Endothelial cell of umbilical vein (primary cell): ENCODE measurements around the gene CDH22. TPM values are rescaled to one million over a fixed set of nuclear protein-coding genes. Genes with fewer than 3 reads are reported as not detected.

ENCODE experiments used
- BruUV-seq: library from RNA; stranded (reverse); fragments of 400-500 nt; replicated peaks from 2 replicates; lab custom pipeline; 2021; lab: Mats Ljungman, UMichigan
- CTCF ChIA-PET: fragments of 300-600, 350-600 bp; sonication (Branson Sonifier 250); formaldehyde crosslinking; loops from one replicate; lab custom pipeline; 2021; ENCODE audit warnings: antibody characterized with exemption, inconsistent platforms; lab: Charles Lee
- POLR2A ChIA-PET: fragments of 300-600, 350-600 bp; sonication (Branson Sonifier 250); formaldehyde crosslinking; loops from one replicate; lab custom pipeline; 2021; ENCODE audit warnings: antibody characterized with exemption, inconsistent platforms; lab: Charles Lee
- DNase-seq: peaks from one replicate; pipeline ENCODE4 v3.0.0-alpha.2; 2011; ENCODE audit warnings: low read depth, low spot score
- FAIRE-seq: peaks from 2 replicates; lab custom pipeline; 2011; peaks lifted over from hg19 to GRCh38; lab: Jason Lieb, UNC
- H2AFZ ChIP-seq: 2 replicates; pipeline ENCODE4 v1.6.0; 2012; ENCODE audit warnings: low read depth, low read length, control low read depth, inconsistent platforms
- H3K27ac ChIP-seq: 2 replicates; pipeline ENCODE4 v1.5.1; 2011; ENCODE audit warnings: low read depth, mild to moderate bottlenecking, control low read depth, low read length, moderate library complexity; ENCODE audit not compliant: insufficient read depth
- H3K27me3 ChIP-seq, 2 experiments: 2 replicates each; pipeline versions ENCODE4 v1.6.0 to v1.6.1; 2011; ENCODE audit warnings: low read length in 2 of 2, mixed read lengths in 1 of 2; ENCODE audit not compliant: control insufficient read depth in 2 of 2, insufficient read depth in 2 of 2
- H3K36me3 ChIP-seq, 2 experiments: 2 replicates in 1 of 2; 3 replicates in 1 of 2; pipeline ENCODE4 v1.5.1; 2011; ENCODE audit warnings: low read length in 2 of 2, mild to moderate bottlenecking in 1 of 2, moderate library complexity in 1 of 2; ENCODE audit not compliant: control insufficient read depth in 2 of 2, insufficient read depth in 2 of 2; ENCODE audit errors: extremely low read depth in 1 of 2
- H3K4me1 ChIP-seq: 3 replicates; pipeline ENCODE4 v1.5.1; 2011; ENCODE audit warnings: mild to moderate bottlenecking, low read length; ENCODE audit not compliant: control insufficient read depth, insufficient read depth; ENCODE audit errors: extremely low read depth
- H3K4me2 ChIP-seq: 2 replicates; pipeline ENCODE4 v1.6.1; 2011; ENCODE audit warnings: low read length, control low read depth, mixed read lengths; ENCODE audit not compliant: insufficient read depth
- H3K4me3 ChIP-seq, 3 experiments: fragments of 200-600 bp in 1 of 3; sonication (generic), shearing (Covaris generic) in 1 of 3; replicated peaks in 1 of 3; 2 replicates each; pipeline ENCODE4 v1.5.1; 2011 to 2016; ENCODE audit warnings: control low read depth in 3 of 3, low read length in 3 of 3, mild to moderate bottlenecking in 2 of 3, inconsistent platforms in 1 of 3, low read depth in 1 of 3, moderate library complexity in 1 of 3; ENCODE audit not compliant: insufficient read depth in 1 of 3
- H3K79me2 ChIP-seq: 2 replicates; pipeline ENCODE4 v1.6.0; 2012; ENCODE audit warnings: low read length, inconsistent platforms; ENCODE audit not compliant: control insufficient read depth, insufficient read depth
- H3K9ac ChIP-seq: replicated peaks from 2 replicates; pipeline ENCODE3; 2011; ENCODE audit warnings: low read length, control low read depth; ENCODE audit not compliant: insufficient read depth; ENCODE audit errors: extremely low read depth
- H3K9me1 ChIP-seq: replicated peaks from 3 replicates; pipeline ENCODE4 v1.6.0; 2011; ENCODE audit warnings: mild to moderate bottlenecking, low read length; ENCODE audit not compliant: control insufficient read depth, insufficient read depth; ENCODE audit errors: extremely low read depth
- H3K9me3 ChIP-seq: replicated peaks from 2 replicates; pipeline ENCODE4 v1.5.1; 2012; ENCODE audit warnings: low read length, inconsistent platforms; ENCODE audit not compliant: control insufficient read depth, insufficient read depth
- H4K20me1 ChIP-seq: replicated peaks from 2 replicates; pipeline ENCODE3; 2011; ENCODE audit warnings: mild to moderate bottlenecking, low read length; ENCODE audit not compliant: control insufficient read depth, insufficient read depth; ENCODE audit errors: extremely low read depth
- CTCF ChIP-seq, 2 donors: IDR thresholded peaks; 1 replicate in 1 of 2; 2 replicates in 1 of 2; pipeline ENCODE4 v1.5.1; 2011; ENCODE audit warnings: low read length in 2 of 2, mild to moderate bottlenecking in 2 of 2, moderate library complexity in 2 of 2, control low read depth in 1 of 2, inconsistent platforms in 1 of 2, low read depth in 1 of 2; ENCODE audit not compliant: insufficient read depth in 1 of 2; ENCODE audit errors: extremely low read depth in 1 of 2
- EZH2 ChIP-seq: IDR thresholded peaks from 2 replicates; pipeline ENCODE4 v1.6.1; 2012; ENCODE audit warnings: borderline replicate concordance, low read depth, mild to moderate bottlenecking, moderate library complexity, low read length, inconsistent platforms; ENCODE audit not compliant: severe bottlenecking
- FOS ChIP-seq: IDR thresholded peaks from 2 replicates; pipeline ENCODE4 v1.6.1; 2011; ENCODE audit warnings: mild to moderate bottlenecking, low read length, moderate library complexity, borderline replicate concordance; ENCODE audit not compliant: insufficient read depth
- GATA2 ChIP-seq: IDR thresholded peaks from 2 replicates; pipeline ENCODE4 v1.7.0; 2011; ENCODE audit warnings: low read depth, mild to moderate bottlenecking, moderate library complexity, mixed read lengths, low read length; ENCODE audit not compliant: insufficient read length, insufficient read depth
- JUN ChIP-seq: IDR thresholded peaks from 2 replicates; pipeline ENCODE4 v1.6.1; 2011; ENCODE audit warnings: borderline replicate concordance, low read depth; ENCODE audit not compliant: insufficient read length, insufficient read depth
- MAX ChIP-seq: IDR thresholded peaks from 2 replicates; pipeline ENCODE4 v1.6.1; 2011; ENCODE audit not compliant: insufficient read depth, insufficient read length
- MYC ChIP-seq: IDR thresholded peaks from one replicate; pipeline ENCODE4 v1.6.1; 2011; ENCODE audit warnings: mild to moderate bottlenecking, low read depth, low read length
- POLR2A ChIP-seq: IDR thresholded peaks from 2 replicates; pipeline ENCODE4 v1.6.1; 2012; ENCODE audit warnings: low read depth, mild to moderate bottlenecking, control low read depth, low read length
- POLR2AphosphoS5 ChIP-seq: IDR thresholded peaks from 2 replicates; pipeline ENCODE4 v1.6.1; 2012; ENCODE audit warnings: low read depth, mild to moderate bottlenecking, control low read depth, low read length, moderate library complexity; ENCODE audit not compliant: insufficient read depth
- dilution Hi-C: fragments of 300-500 bp; cut with MboI; formaldehyde crosslinking; loops from one replicate; pipeline ENCODE4 v1.15.0; 2019; ENCODE audit warnings: low sequenced_read_pairs; ENCODE audit not compliant: extremely low pct_ligation_motif_present
- intact Hi-C: fragments of 100-400 bp; cut with micrococcal nuclease; formaldehyde crosslinking; loops from one replicate; pipeline ENCODE4 v1.10.0; 2022
- polyA plus RNA-seq, 4 experiments: library from polyadenylated mRNA; depleted of rRNA in 3 of 4; stranded (reverse) in 3 of 4; unstranded in 1 of 4; fragments of >200 nt; gene quantifications; 2 replicates each; pipeline versions ENCODE4 v1.2.1 to v1.2.3, GENCODE V29; 2011 to 2012; ENCODE audit warnings: missing spikeins in 1 of 4
- total RNA-seq: library from RNA; stranded (reverse); gene quantifications from 2 replicates; pipeline ENCODE4 v1.2.3, GENCODE V29; 2021

CDH22 gene
- total and polyA plus RNA-seq, 2 donors (not counting 3 experiments of a cell fraction or from before 2014, with no cell fraction given) = not detected

- intact Hi-C loops = no loop called here
- dilution Hi-C loops = no loop called here
- H3K27me3 ChIP-seq = no peaks in the 10 kb centered on the region
- ChIA-PET POLR2A (no interaction called here), CTCF (interaction anchor here (1.3 to 1.6 kb wide), 2 partner anchors 9 to 166 kb away, joined by 4 to 5 read pairs; no protein-coding TSS in a partner anchor)
- no peak for TF ChIP-seq CTCF (IDR thresholded peaks at IDR 0.05; ENCODE audit: extremely low read depth in 1 of 2, insufficient read depth in 1 of 2, low read depth in 1 of 2, low read length in 2 of 2)
- TF ChIP-seq JUN = no peak
- no peak for TF ChIP-seq EZH2
- TF ChIP-seq POLR2A = no peak
- TF ChIP-seq MAX = no peak
- TF ChIP-seq POLR2AphosphoS5 = no peak
- no peak for TF ChIP-seq MYC
- no peak for TF ChIP-seq GATA2
- no peak for TF ChIP-seq FOS
- DNase-seq (no peak), FAIRE-seq (no peak)
- H2AFZ ChIP-seq = no peak overlapping the region
- no peaks in the 10 kb centered on the region for H3K4me1 ChIP-seq
- no peaks in the 10 kb centered on the region for H3K9me3 ChIP-seq
- no peak overlapping the region for H3K27ac ChIP-seq
- no peaks in the 10 kb centered on the region for H3K9me1 ChIP-seq
- H4K20me1 ChIP-seq = no peaks in the 10 kb centered on the region
- no peak overlapping the region for H3K9ac ChIP-seq
- BruUV-seq = no TSS peak
- H3K79me2 ChIP-seq = no peaks in the 10 kb centered on the region
- H3K36me3 ChIP-seq = no peaks in the 10 kb centered on the region
- H3K4me3 ChIP-seq = no peak overlapping the region
- H3K4me2 ChIP-seq = no peak overlapping the region
Measured at GRCh38 chr20:46152824-46153586, 155.3 kb downstream of the CDH22 start.
